Left ventricle myocardium inferior (tissue), 1 donor: Measurements from ENCODE around the gene HAUS3. TPM values are rescaled to one million over a fixed set of nuclear protein-coding genes. Genes with fewer than 3 reads are reported as not detected.
A peak's percentile ranks its signal among the peaks of the same experiment; 100 is the strongest.

ENCODE experiments used
- DNase-seq: peaks from one replicate; pipeline ENCODE4 v3.0.0-alpha.2; 2020
- H3K27ac ChIP-seq: fragments of 200-600 bp; replicated peaks from 2 replicates; pipeline ENCODE4 v1.8.0; 2021
- H3K27me3 ChIP-seq: fragments of 200-600 bp; 2 replicates; pipeline ENCODE4 v1.8.0; 2021; ENCODE audit warnings: low read depth
- H3K36me3 ChIP-seq: fragments of 200-600 bp; 2 replicates; pipeline ENCODE4 v1.8.0; 2021
- H3K4me1 ChIP-seq: fragments of 200-600 bp; 2 replicates; pipeline ENCODE4 v1.8.0; 2021
- H3K4me3 ChIP-seq: fragments of 200-600 bp; 2 replicates; pipeline ENCODE4 v1.8.0; 2021; ENCODE audit warnings: mild to moderate bottlenecking, moderate library complexity
- H3K9me3 ChIP-seq: fragments of 200-600 bp; replicated peaks from 2 replicates; pipeline ENCODE4 v1.8.0; 2021
- intact Hi-C: fragments of 100-400 bp; cut with micrococcal nuclease; formaldehyde crosslinking; loops from one replicate; pipeline ENCODE4 v1.11.0; 2022
- total RNA-seq: library from RNA; stranded (reverse); fragmentation: NEBNext Ultra II Directional; extraction: Animal tissue kit (Norgen Biotek cat#: 25700); gene quantifications from one replicate; pipeline ENCODE4 v1.2.1, GENCODE V29; 2021
- TF ChIP-seq, protein P1 (sequence below): fragments of 200-600 bp; IDR thresholded peaks from 2 replicates; pipeline ENCODE4 v1.8.0; 2021; ENCODE audit warnings: antibody characterized with exemption, mild to moderate bottlenecking, borderline replicate concordance
- donor health status: DM: no; HTN: yes; CAD: no; lungs with severe emphysema.

The HAUS3 gene
- total RNA-seq, 1 donor from 2014 or later = 6.4 TPM

DNA sequence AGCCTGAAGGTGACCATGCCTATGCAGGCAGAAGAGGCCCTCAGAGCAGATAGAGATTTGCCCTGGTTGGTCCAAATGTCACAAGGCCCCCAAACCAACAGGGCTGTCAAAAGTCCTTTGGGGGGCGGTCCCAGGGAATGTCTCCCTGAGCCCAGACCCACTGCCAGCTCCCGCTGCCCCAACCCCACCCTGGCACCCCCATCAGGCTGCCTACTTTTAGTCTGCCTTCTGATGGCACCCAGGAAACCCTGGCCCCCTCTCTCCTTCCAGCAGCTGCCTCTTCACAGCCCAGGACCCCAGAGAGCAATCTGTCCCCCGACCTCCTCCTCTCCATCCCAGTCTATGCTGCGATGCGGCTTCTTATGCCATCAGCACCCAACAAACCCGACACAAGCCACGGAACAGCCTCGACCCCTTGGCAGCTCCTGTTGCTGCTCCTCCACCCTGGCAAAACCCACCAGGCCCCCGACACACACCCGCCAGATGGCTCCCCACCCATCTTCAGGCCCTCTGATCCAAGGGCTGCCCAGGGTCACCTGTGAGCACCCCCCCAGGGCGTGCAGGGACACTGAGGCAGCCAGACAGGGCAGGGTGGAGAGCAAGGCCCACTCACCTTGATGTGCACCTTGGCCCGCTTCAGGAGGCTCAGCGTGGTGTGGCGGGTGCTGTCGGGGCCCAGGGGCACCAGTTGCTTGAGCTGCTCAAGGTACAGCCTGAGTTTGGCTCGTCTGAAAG lies 10.0 kb upstream of the HAUS3 start:
- Histone ChIP-seq H3K27ac (no peak overlapping the region), H3K36me3 (peaks cover 74% of the 10 kb centered on the region), H3K4me3 (no peak overlapping the region), H3K27me3 (no peaks in the 10 kb centered on the region), H3K4me1 (peaks cover 44% of the 10 kb centered on the region), H3K9me3 (no peaks in the 10 kb centered on the region)
- DNase-seq = no peak
- intact Hi-C loops = no loop called here
- TF ChIP-seq, protein P1, sequence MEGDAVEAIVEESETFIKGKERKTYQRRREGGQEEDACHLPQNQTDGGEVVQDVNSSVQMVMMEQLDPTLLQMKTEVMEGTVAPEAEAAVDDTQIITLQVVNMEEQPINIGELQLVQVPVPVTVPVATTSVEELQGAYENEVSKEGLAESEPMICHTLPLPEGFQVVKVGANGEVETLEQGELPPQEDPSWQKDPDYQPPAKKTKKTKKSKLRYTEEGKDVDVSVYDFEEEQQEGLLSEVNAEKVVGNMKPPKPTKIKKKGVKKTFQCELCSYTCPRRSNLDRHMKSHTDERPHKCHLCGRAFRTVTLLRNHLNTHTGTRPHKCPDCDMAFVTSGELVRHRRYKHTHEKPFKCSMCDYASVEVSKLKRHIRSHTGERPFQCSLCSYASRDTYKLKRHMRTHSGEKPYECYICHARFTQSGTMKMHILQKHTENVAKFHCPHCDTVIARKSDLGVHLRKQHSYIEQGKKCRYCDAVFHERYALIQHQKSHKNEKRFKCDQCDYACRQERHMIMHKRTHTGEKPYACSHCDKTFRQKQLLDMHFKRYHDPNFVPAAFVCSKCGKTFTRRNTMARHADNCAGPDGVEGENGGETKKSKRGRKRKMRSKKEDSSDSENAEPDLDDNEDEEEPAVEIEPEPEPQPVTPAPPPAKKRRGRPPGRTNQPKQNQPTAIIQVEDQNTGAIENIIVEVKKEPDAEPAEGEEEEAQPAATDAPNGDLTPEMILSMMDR = no peak

DNA sequence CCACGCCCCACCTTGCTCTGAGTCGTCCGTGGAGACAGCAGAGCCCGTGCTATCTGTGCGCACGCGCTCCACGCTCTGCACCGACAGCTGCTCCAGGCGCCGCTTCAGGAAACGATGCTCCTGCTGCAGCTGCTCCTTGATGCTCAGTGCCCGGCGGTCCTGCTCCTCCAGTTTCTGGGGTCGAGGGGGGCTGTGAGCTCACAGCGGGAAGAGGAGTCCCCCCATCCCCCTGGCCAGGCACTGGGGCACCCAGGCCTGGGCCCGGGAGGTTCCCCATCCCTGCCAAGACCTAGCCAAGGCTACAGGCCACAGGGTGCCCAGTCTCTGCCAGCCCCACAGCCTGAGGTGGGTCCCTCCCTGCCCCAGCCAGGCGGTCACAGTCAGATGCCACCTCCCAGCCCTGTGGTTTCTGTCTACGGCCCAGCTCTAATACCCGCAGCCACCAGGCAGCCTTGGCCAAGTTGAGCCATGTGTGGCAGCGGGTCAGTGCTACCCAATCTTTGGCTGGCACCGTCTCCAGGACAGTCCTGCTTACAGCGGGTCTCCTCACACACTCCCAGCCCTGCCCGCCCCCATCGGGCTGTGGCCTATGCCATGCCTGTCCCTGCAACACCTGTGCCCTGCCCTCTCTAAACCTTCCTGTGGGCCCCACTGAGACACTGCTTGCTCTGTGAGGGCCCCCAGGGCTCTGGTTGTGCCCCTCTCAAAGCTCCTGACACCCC lies 9.3 kb upstream of the HAUS3 start:
- Histone ChIP-seq H3K27ac (no peak overlapping the region), H3K4me3 (no peak overlapping the region), H3K27me3 (no peaks in the 10 kb centered on the region), H3K4me1 (peaks cover 41% of the 10 kb centered on the region), H3K36me3 (peaks cover 74% of the 10 kb centered on the region), H3K9me3 (no peaks in the 10 kb centered on the region)
- intact Hi-C loops = no loop called here
- peak; percentile 14 for DNase-seq
- TF ChIP-seq, protein P1 = no peak

DNA sequence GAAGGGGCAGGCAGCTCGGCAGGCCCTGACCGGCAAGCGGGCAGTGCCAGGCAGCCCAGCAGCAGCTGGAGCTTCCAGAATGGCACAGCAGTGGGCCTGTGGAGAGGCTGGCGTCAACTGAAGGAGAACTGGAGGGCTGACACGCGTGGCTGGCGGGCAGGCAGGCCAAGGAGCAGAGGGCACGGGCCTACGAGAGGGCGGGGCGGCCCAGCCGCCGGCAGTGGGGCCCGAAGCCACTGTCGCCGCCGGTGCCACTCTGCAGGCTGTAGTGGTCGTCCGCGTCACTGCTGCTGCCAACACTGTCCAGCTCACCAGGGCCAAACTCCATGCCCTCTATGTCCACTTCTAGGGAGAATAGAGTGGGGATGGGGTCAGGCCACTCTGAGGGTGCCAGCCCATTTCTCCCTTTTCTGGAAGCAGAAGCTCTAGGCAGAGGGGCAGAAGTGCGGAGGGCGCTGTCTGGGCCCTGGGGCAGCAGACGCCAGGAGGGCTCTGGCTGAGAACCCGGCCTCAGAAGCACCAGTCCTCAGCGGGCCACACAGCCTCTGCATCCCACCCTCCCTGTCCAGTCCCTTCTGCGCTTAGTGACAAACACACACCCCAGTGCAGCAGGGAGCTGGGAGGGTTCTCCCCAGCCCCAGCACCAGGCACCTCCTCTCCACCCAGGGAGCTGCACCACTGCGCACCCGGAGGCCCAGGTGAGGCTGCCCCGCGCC lies 8.6 kb upstream of the HAUS3 start:
- peaks cover 74% of the 10 kb centered on the region for H3K36me3 ChIP-seq
- no peaks in the 10 kb centered on the region for H3K9me3 ChIP-seq
- no peaks in the 10 kb centered on the region for H3K27me3 ChIP-seq
- DNase-seq = no peak
- H3K27ac ChIP-seq = no peak overlapping the region
- peaks cover 41% of the 10 kb centered on the region for H3K4me1 ChIP-seq
- H3K4me3 ChIP-seq = no peak overlapping the region
- TF ChIP-seq, protein P1 = no peak
- intact Hi-C loops = no loop called here

DNA sequence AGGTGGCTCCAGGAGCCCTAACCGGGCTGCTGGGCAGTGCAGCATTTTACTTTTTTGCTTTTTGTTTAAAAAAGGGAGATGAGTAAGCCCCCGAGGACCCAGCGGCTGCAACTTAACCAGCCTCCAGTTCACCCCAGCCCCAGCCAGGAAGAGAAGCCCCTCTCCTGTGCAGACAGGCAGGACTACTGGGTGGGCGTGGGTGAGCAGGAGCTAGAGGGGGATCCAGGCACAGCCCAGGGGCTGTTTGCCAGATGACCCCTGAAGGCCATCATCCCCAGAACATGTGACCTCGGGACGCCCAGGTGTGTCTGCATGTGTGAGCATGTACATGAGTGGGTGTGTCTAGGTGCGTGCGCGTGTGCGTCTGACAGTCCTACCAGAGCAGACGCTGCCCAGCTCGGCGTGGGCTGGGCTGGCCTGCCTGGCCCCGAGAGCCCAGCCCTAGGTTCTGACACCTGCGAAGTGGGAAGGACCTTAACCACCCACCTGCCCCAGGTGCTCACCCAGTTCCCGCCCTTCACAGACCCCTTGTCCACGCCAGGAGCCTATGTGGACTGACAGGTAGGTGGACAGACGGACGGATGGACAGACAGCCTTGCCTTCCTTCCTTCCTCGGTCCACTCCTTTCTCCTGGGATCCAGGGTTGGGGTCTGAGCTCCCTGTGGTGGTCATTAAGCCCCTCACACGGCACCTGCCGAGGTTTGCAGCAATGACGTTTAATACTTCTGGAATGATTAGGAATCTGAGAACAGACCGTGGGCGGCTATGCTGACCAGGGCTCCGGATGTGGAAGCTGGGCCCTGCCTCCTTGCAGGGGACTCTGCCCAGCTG lies 7.8 kb upstream of the HAUS3 start:
- peaks cover 41% of the 10 kb centered on the region for H3K4me1 ChIP-seq
- no peak overlapping the region for H3K27ac ChIP-seq
- H3K4me3 ChIP-seq = no peak overlapping the region
- no peak for DNase-seq
- TF ChIP-seq, protein P1 = no peak
- peaks cover 70% of the 10 kb centered on the region for H3K36me3 ChIP-seq
- intact Hi-C loops = no loop called here
- H3K27me3 ChIP-seq = no peaks in the 10 kb centered on the region
- H3K9me3 ChIP-seq = no peaks in the 10 kb centered on the region

DNA sequence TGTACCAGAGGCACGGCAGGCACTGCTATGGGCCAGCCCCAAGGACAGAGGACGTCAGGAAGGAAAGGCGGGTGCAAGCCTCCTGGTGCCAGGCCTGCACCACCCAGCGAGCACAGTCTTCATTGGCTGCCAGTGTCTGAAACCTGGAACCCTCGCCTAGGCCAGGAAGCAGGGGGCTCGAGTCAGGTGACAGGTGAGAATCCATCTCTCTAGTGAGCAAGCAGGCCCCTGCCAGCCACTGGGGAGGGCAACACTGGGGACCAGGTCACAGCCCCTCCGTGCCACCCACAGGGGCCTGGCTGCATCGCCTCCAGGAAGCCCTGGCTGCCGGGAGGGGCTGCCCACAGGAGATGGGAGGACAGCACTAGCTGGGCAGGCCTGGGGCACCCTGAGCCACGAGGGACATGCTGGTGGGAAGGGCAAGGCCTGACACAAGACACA lies 6.9 kb upstream of the HAUS3 start:
- Histone ChIP-seq H3K27ac (no peak overlapping the region), H3K9me3 (no peaks in the 10 kb centered on the region), H3K4me3 (no peak overlapping the region), H3K4me1 (peaks cover 41% of the 10 kb centered on the region), H3K36me3 (peaks cover 61% of the 10 kb centered on the region), H3K27me3 (no peaks in the 10 kb centered on the region)
- TF ChIP-seq, protein P1 = no peak
- intact Hi-C loops = no loop called here
- no peak for DNase-seq
